Fibroblast of peridontal ligament (primary cell): ENCODE measurements around the gene LARP6.
A peak's percentile ranks its signal among the peaks of the same experiment; 100 is the strongest.
"Not testable (repeated sequence)": the region's sequence is repeated elsewhere in the genome, so short reads cannot be mapped to it uniquely, and the experiment has no call there.

Experiments
- DNase-seq: peaks from one replicate; pipeline ENCODE4 v3.0.0-alpha.2; 2010; ENCODE audit errors: extremely low read depth

Gene LARP6

GRCh38 chr15:70853973-70854665 lies at the start of gene LARP6:
LARP6 (minus strand) TSS chr15:70854157; CDS start chr15:70854088, 69 bp downstream.
- DNase-seq = peak; percentile 27

- DNase-seq = peak; percentile 79
Measured at GRCh38 chr15:70902107-70902506, 48.1 kb upstream of the LARP6 start.

GRCh38 chr15:70892912-70893560 lies 39.1 kb upstream of the LARP6 start:
- DNase-seq = peak; percentile 81

GRCh38 chr15:70892002-70892911 lies 38.3 kb upstream of the LARP6 start, which contains the start of the genes LRRC49 and THAP10:
LRRC49 (plus strand) TSS chr15:70892826; CDS start chr15:70892895, 69 bp downstream.
THAP10 (minus strand) TSS chr15:70892433; CDS start chr15:70892272, 161 bp downstream.
- DNase-seq = peak; percentile 97

- DNase-seq = no peak
Measured at GRCh38 chr15:70882361-70882760, 28.4 kb upstream of the LARP6 start.

- DNase-seq = peak; percentile 34
Measured at GRCh38 chr15:70880781-70881180, 26.8 kb upstream of the LARP6 start.

- peak; percentile 79 for DNase-seq
Measured at GRCh38 chr15:70879401-70879800, 25.4 kb upstream of the LARP6 start.

GRCh38 chr15:70876683-70877082 lies 22.7 kb upstream of the LARP6 start:
- no peak for DNase-seq

GRCh38 chr15:70876011-70876410 lies 22.1 kb upstream of the LARP6 start:
- DNase-seq = no peak

GRCh38 chr15:70875001-70875782 lies 21.2 kb upstream of the LARP6 start:
- peak; percentile 82 for DNase-seq

GRCh38 chr15:70873232-70874054 lies 19.5 kb upstream of the LARP6 start:
- no peak for DNase-seq

- not testable (repeated sequence) for DNase-seq
Measured at GRCh38 chr15:70871490-70871889, 17.5 kb upstream of the LARP6 start.

- peak; percentile 97 for DNase-seq
Measured at GRCh38 chr15:70870051-70870450, 16.1 kb upstream of the LARP6 start.

- no peak for DNase-seq
Measured at GRCh38 chr15:70869346-70869745, 15.4 kb upstream of the LARP6 start.

GRCh38 chr15:70867911-70868467 lies 14.0 kb upstream of the LARP6 start:
- peak; percentile 93 for DNase-seq

- peak; percentile 29 for DNase-seq
Measured at GRCh38 chr15:70866982-70867641, 13.2 kb upstream of the LARP6 start.

- DNase-seq = peak; percentile 86
Measured at GRCh38 chr15:70863450-70864218, 9.7 kb upstream of the LARP6 start.

GRCh38 chr15:70859998-70860397 lies 6.0 kb upstream of the LARP6 start:
- DNase-seq = no peak
